Stomach (tissue), 19 donors: Measurements from ENCODE around the gene WIZ. TPM values are rescaled to one million over a fixed set of nuclear protein-coding genes. Genes with fewer than 3 reads are reported as not detected.
A peak's percentile ranks its signal among the peaks of the same experiment; 100 is the strongest.

ENCODE experiments used
- DNase-seq, 2 donors: peaks; one replicate each; pipeline versions ENCODE4 v3.0.0 to v3.0.0-alpha.2; 2013 to 2019
- H3K27ac ChIP-seq, 5 donors: fragments of 200-600 bp in 4 of 5; sonication (generic) in 4 of 5; one replicate each; pipeline ENCODE4 v1.5.1; 2013 to 2019; ENCODE audit warnings: mild to moderate bottlenecking in 1 of 5, moderate library complexity in 1 of 5
- H3K27me3 ChIP-seq, 3 donors: fragments of 200-600 bp; sonication (generic); one replicate each; pipeline ENCODE4 v1.5.1; 2017 to 2019; ENCODE audit warnings: mixed run types in 1 of 3
- H3K36me3 ChIP-seq, 4 donors: fragments of 200-600 bp; sonication (generic); 1 replicate in 3 of 4; 2 replicates in 1 of 4; pipeline ENCODE4 v1.5.1; 2016 to 2019
- H3K4me1 ChIP-seq, 4 donors: fragments of 200-600 bp; sonication (generic); one replicate each; pipeline ENCODE4 v1.5.1; 2016 to 2019
- H3K4me3 ChIP-seq, 4 donors: fragments of 200-600 bp; sonication (generic) in 3 of 4; one replicate each; pipeline ENCODE4 v1.5.1; 2016 to 2019; ENCODE audit warnings: mild to moderate bottlenecking in 1 of 4
- H3K9me3 ChIP-seq, 4 donors: fragments of 200-600 bp; sonication (generic); one replicate each; pipeline ENCODE4 v1.5.1; 2016 to 2019
- EP300 ChIP-seq: sonication (generic); formaldehyde crosslinking; IDR thresholded peaks from one replicate; pipeline ENCODE4 v1.6.1; 2017; ENCODE audit warnings: antibody characterized with exemption
- POLR2A ChIP-seq, 4 donors: fragments of 450-650 bp; IDR thresholded peaks; one replicate each; pipeline ENCODE4 v1.6.1; 2016; ENCODE audit warnings: antibody characterized with exemption in 4 of 4, control low read depth in 2 of 4, mild to moderate bottlenecking in 1 of 4, moderate library complexity in 1 of 4
- POLR2AphosphoS5 ChIP-seq, 3 donors: sonication (generic); formaldehyde crosslinking; IDR thresholded peaks; one replicate each; pipeline ENCODE4 v1.6.1; 2016; ENCODE audit warnings: antibody characterized with exemption in 3 of 3
- WGBS, 5 donors: extraction: QIAGEN DNeasy Blood & Tissue Kit in 3 of 5; methylation state at CpG; one replicate each; pipeline versions ENCODE4 v1.1.5 to v1.1.7; 2013 to 2018; 5-methylcytosine and 5-hydroxymethylcytosine counted together
- intact Hi-C: fragments of 100-400 bp; cut with DNase I; formaldehyde crosslinking; loops from one replicate; pipeline ENCODE4 v1.15.1; 2023; ENCODE audit warnings: low total_unique reads
- long read RNA-seq, 10 donors: transcript quantifications; one replicate each; lab custom pipeline, GENCODE V29; 2026
- polyA plus RNA-seq, 3 donors: library from polyadenylated mRNA; stranded (reverse); fragments of 200-250 nt; gene quantifications; one replicate each; pipeline ENCODE4 v1.2.3, GENCODE V29; 2013
- total RNA-seq, 5 donors: library from RNA; depleted of rRNA; stranded (reverse); fragments of >200 nt; gene quantifications; one replicate each; pipeline versions ENCODE4 v1.1.0 to v1.2.3, GENCODE V29; 2014 to 2016
- TF ChIP-seq, protein P1 (sequence below), 7 experiments: fragments of 450-650 bp in 4 of 7; fragments of 200-600 bp in 3 of 7; sonication (generic) in 3 of 7; IDR thresholded peaks; one replicate each; pipeline ENCODE4 v1.5.1; 2016 to 2019; ENCODE audit warnings: antibody characterized with exemption in 7 of 7, control low read depth in 2 of 7, mild to moderate bottlenecking in 1 of 7
- donor health status: healthy with polysubstance abuse.
- donor health status: Bipolar disorder and iron deficiency.
- donor health status: healthy.

WIZ gene, protein sequence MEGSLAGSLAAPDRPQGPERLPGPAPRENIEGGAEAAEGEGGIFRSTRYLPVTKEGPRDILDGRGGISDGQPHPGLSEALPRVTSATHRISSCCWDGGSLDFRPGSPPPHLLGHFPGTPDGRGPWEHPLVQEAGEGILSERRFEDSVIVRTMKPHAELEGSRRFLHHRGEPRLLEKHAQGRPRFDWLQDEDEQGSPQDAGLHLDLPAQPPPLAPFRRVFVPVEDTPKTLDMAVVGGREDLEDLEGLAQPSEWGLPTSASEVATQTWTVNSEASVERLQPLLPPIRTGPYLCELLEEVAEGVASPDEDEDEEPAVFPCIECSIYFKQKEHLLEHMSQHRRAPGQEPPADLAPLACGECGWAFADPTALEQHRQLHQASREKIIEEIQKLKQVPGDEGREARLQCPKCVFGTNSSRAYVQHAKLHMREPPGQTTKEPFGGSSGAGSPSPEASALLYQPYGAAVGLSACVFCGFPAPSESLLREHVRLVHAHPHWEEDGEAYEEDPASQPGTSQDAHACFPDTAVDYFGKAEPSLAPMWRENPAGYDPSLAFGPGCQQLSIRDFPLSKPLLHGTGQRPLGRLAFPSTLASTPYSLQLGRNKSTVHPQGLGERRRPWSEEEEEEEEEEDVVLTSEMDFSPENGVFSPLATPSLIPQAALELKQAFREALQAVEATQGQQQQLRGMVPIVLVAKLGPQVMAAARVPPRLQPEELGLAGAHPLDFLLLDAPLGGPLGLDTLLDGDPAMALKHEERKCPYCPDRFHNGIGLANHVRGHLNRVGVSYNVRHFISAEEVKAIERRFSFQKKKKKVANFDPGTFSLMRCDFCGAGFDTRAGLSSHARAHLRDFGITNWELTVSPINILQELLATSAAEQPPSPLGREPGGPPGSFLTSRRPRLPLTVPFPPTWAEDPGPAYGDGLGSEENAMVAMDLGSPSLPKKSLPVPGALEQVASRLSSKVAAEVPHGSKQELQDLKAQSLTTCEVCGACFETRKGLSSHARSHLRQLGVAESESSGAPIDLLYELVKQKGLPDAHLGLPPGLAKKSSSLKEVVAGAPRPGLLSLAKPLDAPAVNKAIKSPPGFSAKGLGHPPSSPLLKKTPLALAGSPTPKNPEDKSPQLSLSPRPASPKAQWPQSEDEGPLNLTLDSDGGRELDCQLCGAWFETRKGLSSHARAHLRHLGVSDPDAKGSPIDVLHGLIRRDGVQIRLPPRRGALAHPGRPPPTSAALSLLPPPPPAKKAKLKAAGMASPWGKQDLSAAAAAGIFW (N-terminal part only)
- total RNA-seq, result 100 to 1,000 TPM in 1 of 5 donors, 10 to 100 TPM in 4; 15.2 to 124 (median 60.3) TPM
- polyA plus RNA-seq, result 10 to 100 TPM; 13.9 to 16.1 (median 14.2) TPM
- long read RNA-seq, donor 1, result 0 reads
- long read RNA-seq, donor 2, partial matches to known transcripts, result 0 of 1 reads
- long read RNA-seq, donor 2, other reads (novel, unspliced or antisense), result 0 of 1 reads
- long read RNA-seq, donor 3, result 0 reads
- long read RNA-seq, donor 4, result 0 reads
- long read RNA-seq, donor 5, result 0 reads
- long read RNA-seq, donor 6, partial matches to known transcripts, result 18 of 22 reads
- long read RNA-seq, donor 6, other reads (novel, unspliced or antisense), result 0 of 22 reads
- long read RNA-seq, donor 7, partial matches to known transcripts, result 0 of 2 reads
- long read RNA-seq, donor 7, other reads (novel, unspliced or antisense), result 0 of 2 reads
- long read RNA-seq, donor 8, partial matches to known transcripts, result 0 of 2 reads
- long read RNA-seq, donor 8, other reads (novel, unspliced or antisense), result 0 of 2 reads
- long read RNA-seq, donor 9, result 0 reads
- long read RNA-seq, donor 10, partial matches to known transcripts, result 0 of 1 reads
- long read RNA-seq, donor 10, other reads (novel, unspliced or antisense), result 0 of 1 reads

DNA sequence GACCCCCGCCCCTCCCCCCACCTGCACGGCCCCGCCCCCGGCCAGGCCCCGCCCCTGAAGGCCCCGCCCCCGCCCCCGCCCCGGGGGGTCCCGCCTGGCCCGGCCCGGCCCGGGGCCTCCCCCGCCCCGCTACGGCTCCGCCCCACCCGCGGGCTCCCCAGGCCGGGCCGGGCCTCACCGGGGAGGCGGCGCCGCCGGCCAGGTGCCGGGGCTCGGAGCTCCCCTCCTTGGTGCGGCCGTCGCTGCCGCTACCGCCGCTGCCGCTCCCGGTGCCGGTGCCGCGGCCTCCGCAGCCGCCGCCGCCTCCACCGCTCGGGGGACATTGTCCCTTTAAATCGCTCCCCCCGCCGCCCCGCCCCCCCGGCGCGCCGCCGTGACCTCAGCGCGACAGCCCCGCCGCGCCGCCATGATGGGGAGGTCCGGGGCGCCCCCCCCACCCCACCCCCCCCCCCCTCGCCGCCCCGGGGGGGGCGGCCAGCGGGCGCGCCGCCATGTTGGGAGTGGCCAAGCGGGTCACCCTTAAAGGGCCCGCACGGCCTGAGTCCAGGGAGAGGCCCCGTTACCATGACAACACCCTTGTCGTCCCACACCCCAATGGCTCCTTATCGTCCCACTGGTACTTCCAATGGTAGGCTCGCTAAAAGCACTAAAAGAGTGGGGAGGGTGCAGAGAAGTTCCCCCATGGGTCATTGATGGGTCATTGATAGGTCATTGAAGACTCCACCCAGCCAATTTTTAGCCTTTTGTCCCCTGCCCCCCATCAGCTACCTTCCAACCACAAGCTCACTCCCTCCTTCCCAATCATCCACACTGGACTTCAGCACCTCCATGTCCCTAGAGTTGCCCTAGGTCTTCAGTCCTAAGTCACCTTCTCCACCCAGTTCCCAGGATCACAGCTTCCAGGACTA, at the start of gene WIZ:
WIZ (minus strand) TSS at position 337 of the 908 bp plus-strand sequence. CDS start 1,649 bp downstream, outside the sequence.
- no peaks in the 10 kb centered on the region for H3K9me3 ChIP-seq
- peaks cover 0 to 14% (median 0%) of the 10 kb centered on the region in 3 donors for H3K27me3 ChIP-seq
- intact Hi-C loops, result loop anchor here (10.0 kb wide), 1 partner anchor 105 kb away; no protein-coding TSS in a partner anchor
- DNase-seq, result peak; percentile 88 to 92
- WGBS, 5 donors, result 1 to 8% (median 3%) methylated on average over 17 to 67 of the region's 77 CpGs; no CpG with 5 or more reads in 1 of the 5 donors
- peaks cover 22 to 42% (median 38%) of the 10 kb centered on the region in 4 donors for H3K4me1 ChIP-seq
- H3K36me3 ChIP-seq, result peaks cover 0 to 27% (median 17%) of the 10 kb centered on the region in 4 donors
- H3K4me3 ChIP-seq, result peak within 1 kb of the TSS; percentile 69 to 83 (median 74)
- TF ChIP-seq POLR2AphosphoS5 (IDR thresholded peaks at IDR 0.05), result peak in 2 of 3 donors; percentile 11 to 54
- no peak for TF ChIP-seq POLR2A (IDR thresholded peaks at IDR 0.05)
- H3K27ac ChIP-seq, result peak within 1 kb of the TSS; percentile 65 to 89 (median 85)

DNA sequence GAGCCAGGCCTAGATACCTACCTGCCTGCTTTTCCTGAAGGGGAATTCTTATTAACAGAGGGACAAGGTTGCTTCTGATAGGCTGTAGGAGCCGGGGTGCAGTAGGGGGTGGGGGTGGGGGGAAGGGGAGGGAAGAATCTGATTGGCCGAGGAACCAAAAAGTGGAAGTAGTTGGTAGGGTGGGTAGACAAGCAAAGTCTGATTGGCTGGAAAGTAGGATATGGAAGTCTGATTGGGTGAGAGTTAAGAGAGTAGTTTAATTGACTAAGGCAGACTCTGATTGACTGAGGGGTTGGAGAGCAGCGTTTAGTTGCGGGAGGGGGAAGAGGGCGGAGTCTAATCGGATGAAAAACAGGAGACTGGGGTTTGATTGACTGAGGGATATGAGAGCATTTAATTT, 49.2 kb upstream of the WIZ start:
- TF ChIP-seq EP300 (no peak), POLR2AphosphoS5 (IDR thresholded peaks at IDR 0.05) (no peak), POLR2A (IDR thresholded peaks at IDR 0.05) (no peak)
- Histone ChIP-seq H3K27ac (no peak overlapping the region), H3K9me3 (no peaks in the 10 kb centered on the region), H3K36me3 (no peaks in the 10 kb centered on the region), H3K27me3 (peaks cover 0 to 30% (median 2%) of the 10 kb centered on the region in 3 donors), H3K4me3 (no peak overlapping the region), H3K4me1 (peaks cover 0 to 6% (median 0%) of the 10 kb centered on the region in 4 donors)
- DNase-seq, result no peak
- WGBS, 5 donors, result 58 to 66% (median 64%) methylated on average over 6 of the region's 6 CpGs
- intact Hi-C loops, result no loop called here

DNA sequence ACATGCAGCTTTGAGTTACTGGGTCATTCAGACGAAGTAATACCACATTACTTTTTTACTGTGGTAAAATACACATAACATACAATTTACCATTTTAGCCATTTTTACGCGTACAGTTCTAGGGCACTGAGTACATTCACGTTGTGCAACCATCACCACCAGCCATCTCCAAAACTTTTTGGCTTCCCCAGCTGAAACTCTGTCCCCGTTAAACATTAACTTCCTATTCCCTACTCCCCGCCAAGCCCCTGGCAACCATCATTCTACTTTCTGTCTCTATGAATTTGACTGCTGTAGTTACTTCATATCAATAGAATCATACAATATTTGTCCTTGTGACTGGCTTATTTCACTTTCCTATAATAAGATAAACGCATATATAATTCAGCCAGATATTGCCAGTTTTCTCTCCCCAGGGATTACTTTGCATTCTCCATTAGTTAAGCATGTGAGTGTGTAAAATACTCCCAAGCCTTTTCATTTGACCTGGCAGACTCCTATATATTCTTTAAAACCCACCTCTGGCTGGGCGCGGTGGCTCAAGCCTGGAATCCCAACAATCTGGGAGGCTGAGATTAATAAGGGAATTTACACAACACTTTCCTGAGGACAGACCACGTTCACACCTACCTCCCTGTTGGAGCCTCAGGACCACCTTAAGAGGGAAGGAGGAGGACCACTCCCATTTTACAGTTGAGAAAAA, 48.6 kb upstream of the WIZ start:
- Histone ChIP-seq H3K4me3 (no peak overlapping the region), H3K4me1 (peaks cover 0 to 6% (median 0%) of the 10 kb centered on the region in 4 donors), H3K36me3 (no peaks in the 10 kb centered on the region), H3K9me3 (peaks cover 0 to under 1% (median 0%) of the 10 kb centered on the region in 4 donors), H3K27me3 (peaks cover 0 to 27% (median 0%) of the 10 kb centered on the region in 3 donors), H3K27ac (no peak overlapping the region)
- DNase-seq, result no peak
- no peak for TF ChIP-seq POLR2AphosphoS5 (IDR thresholded peaks at IDR 0.05)
- TF ChIP-seq, protein P1, sequence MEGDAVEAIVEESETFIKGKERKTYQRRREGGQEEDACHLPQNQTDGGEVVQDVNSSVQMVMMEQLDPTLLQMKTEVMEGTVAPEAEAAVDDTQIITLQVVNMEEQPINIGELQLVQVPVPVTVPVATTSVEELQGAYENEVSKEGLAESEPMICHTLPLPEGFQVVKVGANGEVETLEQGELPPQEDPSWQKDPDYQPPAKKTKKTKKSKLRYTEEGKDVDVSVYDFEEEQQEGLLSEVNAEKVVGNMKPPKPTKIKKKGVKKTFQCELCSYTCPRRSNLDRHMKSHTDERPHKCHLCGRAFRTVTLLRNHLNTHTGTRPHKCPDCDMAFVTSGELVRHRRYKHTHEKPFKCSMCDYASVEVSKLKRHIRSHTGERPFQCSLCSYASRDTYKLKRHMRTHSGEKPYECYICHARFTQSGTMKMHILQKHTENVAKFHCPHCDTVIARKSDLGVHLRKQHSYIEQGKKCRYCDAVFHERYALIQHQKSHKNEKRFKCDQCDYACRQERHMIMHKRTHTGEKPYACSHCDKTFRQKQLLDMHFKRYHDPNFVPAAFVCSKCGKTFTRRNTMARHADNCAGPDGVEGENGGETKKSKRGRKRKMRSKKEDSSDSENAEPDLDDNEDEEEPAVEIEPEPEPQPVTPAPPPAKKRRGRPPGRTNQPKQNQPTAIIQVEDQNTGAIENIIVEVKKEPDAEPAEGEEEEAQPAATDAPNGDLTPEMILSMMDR (IDR thresholded peaks at IDR 0.05), result no peak
- no peak for TF ChIP-seq EP300
- TF ChIP-seq POLR2A (IDR thresholded peaks at IDR 0.05), result no peak
- 49 to 60% (median 56%) methylated on average over 10 of the region's 10 CpGs for WGBS, 5 donors
- intact Hi-C loops, result no loop called here
